Upper lobe of left lung (tissue), 6 donors: ENCODE results near the gene SLC9B1. TPM values are rescaled to one million over a fixed set of nuclear protein-coding genes. Genes with fewer than 3 reads are reported as not detected.

Experiments
- ATAC-seq, 2 donors: fragments of 200-7000 bp; cut with Tn5 transposase; one replicate each; pipeline ENCODE4 v1.9.1; 2022; ENCODE audit warnings: mild to moderate bottlenecking in 2 of 2, moderate library complexity in 2 of 2; ENCODE audit not compliant: low FRiP score in 2 of 2
- DNase-seq, 2 donors: peaks; one replicate each; pipeline ENCODE4 v3.0.0-alpha.2; 2019 to 2020
- H3K27ac ChIP-seq, 4 donors: fragments of 200-600 bp; sonication (generic); one replicate each; pipeline ENCODE4 v1.5.1; 2016 to 2019
- H3K27me3 ChIP-seq, 4 donors: fragments of 200-600 bp; sonication (generic); one replicate each; pipeline ENCODE4 v1.5.1; 2017 to 2019
- H3K36me3 ChIP-seq, 4 donors: fragments of 200-600 bp; sonication (generic); one replicate each; pipeline ENCODE4 v1.5.1; 2016 to 2019
- H3K4me1 ChIP-seq, 4 donors: fragments of 200-600 bp; sonication (generic); one replicate each; pipeline ENCODE4 v1.5.1; 2018 to 2019
- H3K4me3 ChIP-seq, 4 donors: fragments of 200-600 bp; sonication (generic); one replicate each; pipeline ENCODE4 v1.5.1; 2017 to 2019; ENCODE audit warnings: mild to moderate bottlenecking in 2 of 4, moderate library complexity in 1 of 4
- H3K9me3 ChIP-seq, 4 donors: fragments of 200-600 bp; sonication (generic); one replicate each; pipeline ENCODE4 v1.5.1; 2018 to 2019
- CTCF ChIP-seq, 6 experiments: fragments of 450-650 bp in 4 of 6; fragments of 200-600 bp in 2 of 6; sonication (generic) in 2 of 6; IDR thresholded peaks; one replicate each; pipeline ENCODE4 v1.5.1; 2016 to 2019; ENCODE audit warnings: antibody characterized with exemption in 6 of 6
- EP300 ChIP-seq, 4 donors: sonication (generic); formaldehyde crosslinking; IDR thresholded peaks; one replicate each; pipeline ENCODE4 v1.5.1; 2017; ENCODE audit warnings: antibody characterized with exemption in 4 of 4, control low read depth in 2 of 4
- POLR2A ChIP-seq, 4 donors: fragments of 450-650 bp; IDR thresholded peaks; one replicate each; pipeline ENCODE4 v1.5.1; 2016 to 2017; ENCODE audit warnings: antibody characterized with exemption in 4 of 4, mild to moderate bottlenecking in 2 of 4
- POLR2AphosphoS5 ChIP-seq, 2 donors: sonication (generic); formaldehyde crosslinking; IDR thresholded peaks; one replicate each; pipeline ENCODE4 v1.5.1; 2017; ENCODE audit warnings: antibody characterized with exemption in 2 of 2
- WGBS, 2 donors: methylation state at CpG; one replicate each; pipeline ENCODE4 v1.1.5; 2017 to 2018; 5-methylcytosine and 5-hydroxymethylcytosine counted together
- total RNA-seq, 6 donors: library from RNA; depleted of rRNA in 4 of 6; stranded (reverse); fragments of >200 nt in 4 of 6; gene quantifications; one replicate each; pipeline versions ENCODE4 v1.1.0 to v1.2.1, GENCODE V29; 2016 to 2021
- donor health status: DM: no; HTN: no; CAD: no; lungs with moderate emphysema.
- donor health status: DM: no; HTN: yes; CAD: no; lungs with severe emphysema.

Gene SLC9B1
- total RNA-seq, 6 donors from 2014 or later: 0.44 to 1.4 (median 0.62) TPM; not detected in 2

GRCh38 chr4:103052779-103053178 lies 33.3 kb upstream of the SLC9B1 start:
- DNase-seq: no peak
- Histone ChIP-seq H3K27me3 (no peaks in the 10 kb centered on the region), H3K9me3 (no peaks in the 10 kb centered on the region), H3K36me3 (no peaks in the 10 kb centered on the region), H3K4me1 (no peaks in the 10 kb centered on the region), H3K27ac (no peak overlapping the region), H3K4me3 (no peak overlapping the region)
- WGBS, 2 donors: 87 to 88% methylated on average over 3 of the region's 3 CpGs
- TF ChIP-seq CTCF (IDR thresholded peaks at IDR 0.05) (no peak), POLR2A (IDR thresholded peaks at IDR 0.05) (no peak), EP300 (IDR thresholded peaks at IDR 0.05) (no peak), POLR2AphosphoS5 (IDR thresholded peaks at IDR 0.05) (no peak)
- ATAC-seq: no peak

- no peak overlapping the region for H3K4me3 ChIP-seq
- 90 to 99% methylated on average over 3 of the region's 3 CpGs for WGBS, 2 donors
- H3K36me3 ChIP-seq: no peaks in the 10 kb centered on the region
- DNase-seq (peak in 1 of 2 donors; percentile 39), ATAC-seq (no peak)
- TF ChIP-seq POLR2AphosphoS5 (IDR thresholded peaks at IDR 0.05) (no peak), CTCF (IDR thresholded peaks at IDR 0.05) (no peak), POLR2A (IDR thresholded peaks at IDR 0.05) (no peak), EP300 (IDR thresholded peaks at IDR 0.05) (no peak)
- no peak overlapping the region for H3K27ac ChIP-seq
- no peaks in the 10 kb centered on the region for H3K9me3 ChIP-seq
- H3K4me1 ChIP-seq: no peaks in the 10 kb centered on the region
- no peaks in the 10 kb centered on the region for H3K27me3 ChIP-seq
Measured at GRCh38 chr4:103052145-103052544, 32.6 kb upstream of the SLC9B1 start.

GRCh38 chr4:103050736-103051436 lies 31.4 kb upstream of the SLC9B1 start:
- TF ChIP-seq CTCF (IDR thresholded peaks at IDR 0.05) (no peak), POLR2AphosphoS5 (IDR thresholded peaks at IDR 0.05) (no peak), EP300 (IDR thresholded peaks at IDR 0.05) (no peak), POLR2A (IDR thresholded peaks at IDR 0.05) (no peak)
- Histone ChIP-seq H3K9me3 (no peaks in the 10 kb centered on the region), H3K4me1 (no peaks in the 10 kb centered on the region), H3K27me3 (no peaks in the 10 kb centered on the region), H3K4me3 (no peak overlapping the region), H3K36me3 (no peaks in the 10 kb centered on the region), H3K27ac (no peak overlapping the region)
- DNase-seq (no peak), ATAC-seq (no peak)
- 47 to 51% methylated on average over 2 of the region's 2 CpGs for WGBS, 2 donors

GRCh38 chr4:103046416-103047290 lies 27.1 kb upstream of the SLC9B1 start:
- TF ChIP-seq POLR2A (IDR thresholded peaks at IDR 0.05) (no peak), CTCF (IDR thresholded peaks at IDR 0.05) (peak in 5 of 6 experiments; percentile 45 to 62 (median 54)), POLR2AphosphoS5 (IDR thresholded peaks at IDR 0.05) (no peak), EP300 (IDR thresholded peaks at IDR 0.05) (no peak)
- H3K36me3 ChIP-seq: no peaks in the 10 kb centered on the region
- peak in 1 of 2 donors; percentile 24 for DNase-seq
- H3K4me3 ChIP-seq: no peak overlapping the region
- H3K27ac ChIP-seq: no peak overlapping the region
- WGBS, 2 donors: 44 to 56% methylated on average over 5 of the region's 5 CpGs
- no peaks in the 10 kb centered on the region for H3K9me3 ChIP-seq
- peak; percentile 81 to 87 for ATAC-seq
- no peaks in the 10 kb centered on the region for H3K4me1 ChIP-seq
- H3K27me3 ChIP-seq: no peaks in the 10 kb centered on the region
